IMR-90 (cell line): ENCODE measurements around the gene EFCC1. TPM values are rescaled to one million over a fixed set of nuclear protein-coding genes. Genes with fewer than 3 reads are reported as not detected.
A peak's percentile ranks its signal among the peaks of the same experiment; 100 is the strongest.

Source experiments
- ATAC-seq: fragments of 200-7000 bp; cut with Tn5 transposase; 2 replicates; pipeline ENCODE4 v1.9.1; 2020; ENCODE audit warnings: low read depth, mild to moderate bottlenecking, moderate library complexity
- BruUV-seq: library from RNA; stranded (reverse); fragments of 400-500 nt; replicated peaks from 2 replicates; lab custom pipeline; 2021; lab: Mats Ljungman, UMichigan
- CTCF ChIA-PET: fragments of 300-600 bp; formaldehyde crosslinking; extraction: SDS; loops from one replicate; lab custom pipeline; 2021; ENCODE audit warnings: antibody characterized with exemption; lab: Yijun Ruan, JAX
- POLR2A ChIA-PET: fragments of 300-600 bp; sonication (Branson Sonifier 250); formaldehyde crosslinking; loops from one replicate; lab custom pipeline; 2022; ENCODE audit warnings: antibody characterized with exemption; ENCODE audit not compliant: unreplicated experiment; lab: Charles Lee
- DNase-seq: peaks from one replicate; pipeline ENCODE4 v3.0.0; 2013
- H2AFZ ChIP-seq: replicated peaks from 2 replicates; pipeline ENCODE3; 2013; ENCODE audit warnings: low read length, mild to moderate bottlenecking; ENCODE audit not compliant: poor library complexity
- H2AK5ac ChIP-seq: 2 replicates; pipeline ENCODE4 v1.6.1; 2013; ENCODE audit warnings: low read depth, low read length, inconsistent platforms
- H2AK9ac ChIP-seq: replicated peaks from 2 replicates; pipeline ENCODE3; 2013; ENCODE audit warnings: mild to moderate bottlenecking, low read depth, low read length, moderate library complexity; ENCODE audit not compliant: poor library complexity
- H2BK120ac ChIP-seq: 2 replicates; pipeline ENCODE4 v1.6.1; 2013; ENCODE audit warnings: low read depth, low read length, inconsistent platforms
- H2BK15ac ChIP-seq: 3 replicates; pipeline ENCODE4 v1.6.1; 2013; ENCODE audit warnings: low read depth, low read length, inconsistent platforms
- H2BK20ac ChIP-seq: 2 replicates; pipeline ENCODE4 v1.6.1; 2013; ENCODE audit warnings: low read depth, mild to moderate bottlenecking, inconsistent platforms, low read length, moderate library complexity
- H2BK5ac ChIP-seq: 2 replicates; pipeline ENCODE4 v1.6.1; 2013; ENCODE audit warnings: mild to moderate bottlenecking, low read depth, low read length, inconsistent platforms; ENCODE audit not compliant: poor library complexity, severe bottlenecking
- H3K14ac ChIP-seq: replicated peaks from 2 replicates; pipeline ENCODE4 v1.6.1; 2013; ENCODE audit warnings: low read depth, low read length, inconsistent platforms
- H3K18ac ChIP-seq: 2 replicates; pipeline ENCODE4 v1.6.1; 2013; ENCODE audit warnings: low read depth, low read length, control low read depth
- H3K23ac ChIP-seq: 2 replicates; pipeline ENCODE4 v1.6.1; 2013; ENCODE audit warnings: low read depth, low read length, inconsistent platforms
- H3K27ac ChIP-seq: 2 replicates; pipeline ENCODE4 v1.5.1; 2013; ENCODE audit warnings: mild to moderate bottlenecking, control low read depth, low read length; ENCODE audit not compliant: insufficient read depth
- H3K27me3 ChIP-seq: 2 replicates; pipeline ENCODE4 v1.6.1; 2013; ENCODE audit warnings: low read length; ENCODE audit not compliant: control insufficient read depth, insufficient read depth
- H3K36me3 ChIP-seq: 2 replicates; pipeline ENCODE4 v1.6.1; 2013; ENCODE audit warnings: low read length, mixed read lengths; ENCODE audit not compliant: control insufficient read depth, insufficient read depth
- H3K4ac ChIP-seq: 2 replicates; pipeline ENCODE4 v1.6.1; 2013; ENCODE audit warnings: low read depth, low read length, inconsistent platforms
- H3K4me1 ChIP-seq: 2 replicates; pipeline ENCODE4 v1.6.1; 2013; ENCODE audit warnings: low read length, mixed read lengths; ENCODE audit not compliant: control insufficient read depth, insufficient read depth
- H3K4me2 ChIP-seq: 2 replicates; pipeline ENCODE4 v1.6.1; 2013; ENCODE audit warnings: low read depth, mild to moderate bottlenecking, control low read depth, low read length, moderate library complexity
- H3K4me3 ChIP-seq: 2 replicates; pipeline ENCODE4 v1.5.1; 2013; ENCODE audit warnings: low read depth, mild to moderate bottlenecking, control low read depth, low read length, moderate library complexity; ENCODE audit not compliant: insufficient read depth
- H3K56ac ChIP-seq: 2 replicates; pipeline ENCODE4 v1.6.1; 2013; ENCODE audit warnings: low read length, inconsistent platforms; ENCODE audit not compliant: insufficient read depth; ENCODE audit errors: extremely low read depth
- H3K79me1 ChIP-seq, 2 experiments: 2 replicates each; pipeline ENCODE4 v1.6.1; 2013; ENCODE audit warnings: low read length in 2 of 2, inconsistent platforms in 1 of 2, low read depth in 1 of 2
- H3K9ac ChIP-seq: 2 replicates; pipeline ENCODE4 v1.6.1; 2013; ENCODE audit warnings: low read depth, low read length, control low read depth
- H3K9me1 ChIP-seq: 2 replicates; pipeline ENCODE4 v1.6.1; 2013; ENCODE audit warnings: low read length, inconsistent platforms; ENCODE audit not compliant: insufficient read depth
- H3K9me3 ChIP-seq: 2 replicates; pipeline ENCODE4 v1.6.1; 2013; ENCODE audit warnings: low read length; ENCODE audit not compliant: control insufficient read depth, insufficient read depth
- H4K20me1 ChIP-seq: 2 replicates; pipeline ENCODE4 v1.6.1; 2013; ENCODE audit warnings: low read length, inconsistent platforms; ENCODE audit not compliant: insufficient read depth
- H4K5ac ChIP-seq: 2 replicates; pipeline ENCODE4 v1.6.1; 2013; ENCODE audit warnings: mild to moderate bottlenecking, low read depth, low read length, control low read depth
- H4K8ac ChIP-seq, 2 experiments: 2 replicates each; pipeline ENCODE4 v1.6.1; 2013; ENCODE audit warnings: low read depth in 2 of 2, low read length in 2 of 2, control low read depth in 1 of 2, inconsistent platforms in 1 of 2
- H4K91ac ChIP-seq: 2 replicates; pipeline ENCODE4 v1.6.1; 2013; ENCODE audit warnings: low read depth, low read length, inconsistent platforms; ENCODE audit not compliant: insufficient read depth
- BHLHE40 ChIP-seq: fragments of 150-350 bp; IDR thresholded peaks from 2 replicates; pipeline ENCODE4 v1.6.1; 2016; ENCODE audit warnings: mild to moderate bottlenecking, low read depth, low read length
- CEBPB ChIP-seq: IDR thresholded peaks from 2 replicates; pipeline ENCODE4 v1.6.1; 2012; ENCODE audit warnings: low read depth, low read length, improper control_type of control experiment
- CHD1 ChIP-seq: IDR thresholded peaks from 2 replicates; pipeline ENCODE4 v1.6.1; 2012; ENCODE audit warnings: low read depth, low read length, improper control_type of control experiment
- CTCF ChIP-seq: conservative IDR thresholded peaks from 2 replicates; pipeline ENCODE4 v1.5.1; 2012; ENCODE audit warnings: mild to moderate bottlenecking, low read depth, low read length, improper control_type of control experiment
- FOS ChIP-seq: fragments of 150-350 bp; IDR thresholded peaks from 2 replicates; pipeline ENCODE4 v1.6.1; 2016; ENCODE audit warnings: low read depth, low read length
- MAFK ChIP-seq: IDR thresholded peaks from 2 replicates; pipeline ENCODE4 v1.6.1; 2012; ENCODE audit warnings: low read depth, low read length, improper control_type of control experiment
- MAZ ChIP-seq: IDR thresholded peaks from 2 replicates; pipeline ENCODE4 v1.6.1; 2012; ENCODE audit warnings: low read depth, mild to moderate bottlenecking, low read length, improper control_type of control experiment, moderate library complexity, borderline replicate concordance
- MXI1 ChIP-seq: IDR thresholded peaks from 2 replicates; pipeline ENCODE4 v1.6.1; 2012; ENCODE audit warnings: low read depth, mild to moderate bottlenecking, low read length, moderate library complexity, borderline replicate concordance
- NFE2L2 ChIP-seq: fragments of 150-350 bp; IDR thresholded peaks from 2 replicates; pipeline ENCODE4 v1.6.1; 2016; ENCODE audit warnings: low read depth, mild to moderate bottlenecking, low read length
- POLR2A ChIP-seq: IDR thresholded peaks from 2 replicates; pipeline ENCODE4 v1.6.1; 2012; ENCODE audit warnings: mild to moderate bottlenecking, low read depth, low read length
- RAD21 ChIP-seq: IDR thresholded peaks from 2 replicates; pipeline ENCODE4 v1.6.1; 2012; ENCODE audit warnings: low read length, improper control_type of control experiment
- RCOR1 ChIP-seq: IDR thresholded peaks from 2 replicates; pipeline ENCODE4 v1.6.1; 2012; ENCODE audit warnings: mild to moderate bottlenecking, low read length, improper control_type of control experiment; ENCODE audit not compliant: insufficient replicate concordance
- RFX5 ChIP-seq: IDR thresholded peaks from 2 replicates; pipeline ENCODE4 v1.8.0; 2012; ENCODE audit warnings: low read depth, mild to moderate bottlenecking, low read length, moderate library complexity
- SMC3 ChIP-seq: fragments of 150-350 bp; IDR thresholded peaks from 2 replicates; pipeline ENCODE4 v1.6.1; 2016; ENCODE audit warnings: low read depth, mild to moderate bottlenecking, antibody characterized with exemption, low read length, moderate library complexity
- USF2 ChIP-seq: fragments of 150-350 bp; IDR thresholded peaks from 2 replicates; pipeline ENCODE4 v1.6.1; 2017; ENCODE audit warnings: mild to moderate bottlenecking, antibody characterized with exemption, low read length, low read depth
- WGBS, 2 experiments: methylation state at CpG; one replicate each; pipeline versions ENCODE4 v1.1.5 to v1.1.7; 2013; ENCODE audit warnings: missing lambda C conversion rate in 2 of 2; ENCODE audit not compliant: insufficient read length in 1 of 2; ENCODE audit errors: extremely low coverage in 2 of 2; 5-methylcytosine and 5-hydroxymethylcytosine counted together
- dilution Hi-C: fragments of 300-500 bp; cut with HindIII; formaldehyde crosslinking; loops from one replicate; pipeline ENCODE4 v1.14.3; 2018; ENCODE audit warnings: low sequenced_read_pairs; ENCODE audit not compliant: unreplicated experiment
- in situ Hi-C: fragments of 300-500 bp; cut with MboI; formaldehyde crosslinking; loops from 3 replicates; pipeline ENCODE4 v1.14.3; 2019; ENCODE audit warnings: low sequenced_read_pairs, inconsistent platforms, mixed read lengths
- intact Hi-C: fragments of 100-400 bp; cut with micrococcal nuclease; formaldehyde crosslinking; loops from 2 replicates; pipeline ENCODE4 v1.10.0; 2022
- polyA plus RNA-seq, 3 experiments: library from polyadenylated mRNA; depleted of rRNA; stranded (reverse); fragments of >200 nt; gene quantifications; 2 replicates each; pipeline ENCODE4 v1.2.3, GENCODE V29; 2012; ENCODE audit warnings: low replicate concordance in 1 of 3
- total RNA-seq: library from RNA; depleted of rRNA; stranded (reverse); fragments of >200 nt; gene quantifications from 2 replicates; pipeline ENCODE4 v1.2.3, GENCODE V29; 2012

Gene EFCC1
- total and polyA plus RNA-seq, 2 of the 4 experiments (the other 2 are of a cell fraction), result not detected

GRCh38 chr3:129001806-129002572, 885 bp downstream of the EFCC1 start:
- 2% methylated on average over 42 of the region's 81 CpGs; no CpG with 5 or more reads in 1 of the 2 experiments for WGBS, 2 experiments
- CTCF ChIA-PET, result no interaction called here
- no peak for TF ChIP-seq BHLHE40
- no peak for TF ChIP-seq POLR2A
- no peak for TF ChIP-seq RAD21
- TF ChIP-seq RCOR1, result no peak
- no peak for TF ChIP-seq CTCF
- no peak for TF ChIP-seq CEBPB
- no peak for TF ChIP-seq USF2
- no peak for TF ChIP-seq RFX5
- TF ChIP-seq MXI1, result no peak
- no peak for TF ChIP-seq SMC3
- no peak for TF ChIP-seq MAZ
- TF ChIP-seq NFE2L2, result no peak
- no peak for TF ChIP-seq CHD1
- TF ChIP-seq FOS, result no peak
- no peak for TF ChIP-seq MAFK

More at GRCh38 chr3:129001806-129002572, 885 bp downstream of the EFCC1 start:
- H3K56ac ChIP-seq, result no peak overlapping the region
- DNase-seq (no peak), ATAC-seq (peak; percentile 49)
- no peaks in the 10 kb centered on the region for H4K20me1 ChIP-seq
- peak overlapping the region; percentile 56 for H3K4me2 ChIP-seq
- no peaks in the 10 kb centered on the region for H3K36me3 ChIP-seq
- H4K5ac ChIP-seq, result no peak overlapping the region
- peaks cover 10% of the 10 kb centered on the region for H3K4me1 ChIP-seq
- H3K27me3 ChIP-seq, result peaks cover 69% of the 10 kb centered on the region
- no peak overlapping the region for H3K4ac ChIP-seq
- no TSS peak for BruUV-seq
- no peaks in the 10 kb centered on the region for H3K79me1 ChIP-seq
- H2BK20ac ChIP-seq, result no peak overlapping the region
- no peaks in the 10 kb centered on the region; the same call in 1 of the 2 replicates for H3K9me1 ChIP-seq
- H3K14ac ChIP-seq, result no peak overlapping the region
- H2BK5ac ChIP-seq, result no peak overlapping the region
- no peak overlapping the region for H2AK9ac ChIP-seq
- H2BK15ac ChIP-seq, result no peak overlapping the region
- dilution Hi-C loops (no loop called here), intact Hi-C loops (no loop called here), in situ Hi-C loops (no loop called here)
- H3K9me3 ChIP-seq, result no peaks in the 10 kb centered on the region
- H3K4me3 ChIP-seq, result peak overlapping the region; percentile 21; the same call in 1 of the 2 replicates
- H3K27ac ChIP-seq, result no peak overlapping the region
- no peak overlapping the region for H2BK120ac ChIP-seq
- H4K91ac ChIP-seq, result no peak overlapping the region
- peak overlapping the region; percentile 24 for H2AFZ ChIP-seq
- no peak overlapping the region for H3K9ac ChIP-seq
- H2AK5ac ChIP-seq, result no peak overlapping the region
- no peak overlapping the region for H4K8ac ChIP-seq
- POLR2A ChIA-PET, result no interaction called here
- H3K18ac ChIP-seq, result no peak overlapping the region
- H3K23ac ChIP-seq, result no peak overlapping the region
